GM19452 (cell line): ENCODE data around the gene NUSAP1.
"Not testable (repeated sequence)": the region's sequence is repeated elsewhere in the genome, so short reads cannot be mapped to it uniquely, and the experiment has no call there.

Experiments used
- ATAC-seq: cut with Tn5 transposase; IDR thresholded peaks from one replicate; pipeline ENCODE4 v1.9.1; 2021; ENCODE audit not compliant: unreplicated experiment

Gene NUSAP1

GRCh38 chr15:41332194-41333025 lies at the start of gene NUSAP1, which contains the start of gene OIP5:
Gene NUSAP1, plus strand, starts transcription at chr15:41332881. Its CDS starts 77 bp downstream, at chr15:41332958.
Gene OIP5, minus strand, starts transcription at chr15:41332591. Its CDS starts 30 bp downstream, at chr15:41332561.
- ATAC-seq, result peak; percentile 82

GRCh38 chr15:41282980-41283652 lies 49.6 kb upstream of the NUSAP1 start:
- not testable (repeated sequence) for ATAC-seq

- peak; percentile 94 for ATAC-seq
These were observed 48.8 kb upstream of the NUSAP1 start for GRCh38 chr15:41283653-41284426.

GRCh38 chr15:41284427-41285177 lies 48.1 kb upstream of the NUSAP1 start:
- ATAC-seq, result no peak

GRCh38 chr15:41285285-41285684 lies 47.4 kb upstream of the NUSAP1 start:
- ATAC-seq, result no peak

GRCh38 chr15:41286665-41287333 lies 45.9 kb upstream of the NUSAP1 start:
- ATAC-seq, result no peak

- no peak for ATAC-seq
These were observed 44.2 kb upstream of the NUSAP1 start for GRCh38 chr15:41288464-41288863.

GRCh38 chr15:41289953-41290352 lies 42.7 kb upstream of the NUSAP1 start:
- no peak for ATAC-seq

- ATAC-seq, result no peak
These were observed 41.5 kb upstream of the NUSAP1 start for GRCh38 chr15:41291065-41291631.

GRCh38 chr15:41292521-41292920 lies 40.2 kb upstream of the NUSAP1 start:
- no peak for ATAC-seq

GRCh38 chr15:41301139-41301538 lies 31.5 kb upstream of the NUSAP1 start:
- not testable (repeated sequence) for ATAC-seq

- no peak for ATAC-seq
These were observed 31.1 kb upstream of the NUSAP1 start for GRCh38 chr15:41301587-41301986.

- ATAC-seq, result no peak
These were observed 28.4 kb upstream of the NUSAP1 start for GRCh38 chr15:41304149-41304770.

GRCh38 chr15:41307679-41308078 lies 25.0 kb upstream of the NUSAP1 start:
- no peak for ATAC-seq

- ATAC-seq, result no peak
These were observed 23.3 kb upstream of the NUSAP1 start for GRCh38 chr15:41309226-41309905.

- ATAC-seq, result not testable (repeated sequence)
These were observed 11.8 kb upstream of the NUSAP1 start for GRCh38 chr15:41320805-41321330.

GRCh38 chr15:41323611-41324010 lies 9.1 kb upstream of the NUSAP1 start:
- ATAC-seq, result no peak

- no peak for ATAC-seq
These were observed 1.4 kb upstream of the NUSAP1 start for GRCh38 chr15:41331281-41331680.

GRCh38 chr15:41331833-41332193 lies 868 bp upstream of the NUSAP1 start:
- no peak for ATAC-seq
